Esophagus squamous epithelium (tissue), 5 donors: Measurements from ENCODE around the gene ZNF747. TPM values are rescaled to one million over a fixed set of nuclear protein-coding genes. Genes with fewer than 3 reads are reported as not detected.

Experiments used
- DNase-seq: peaks from one replicate; lab custom pipeline; 2025; lab: John Stamatoyannopoulos, UW
- H3K27ac ChIP-seq, 4 donors: fragments of 200-600 bp; sonication (generic); one replicate each; pipeline ENCODE4 v1.5.1; 2016 to 2019; ENCODE audit warnings: mild to moderate bottlenecking in 1 of 4
- H3K27me3 ChIP-seq, 4 donors: fragments of 200-600 bp; sonication (generic); 1 replicate in 3 of 4; 2 replicates in 1 of 4; pipeline versions ENCODE4 v1.5.1 to v1.6.0; 2017 to 2021; ENCODE audit warnings: antibody characterized with exemption in 1 of 4
- H3K36me3 ChIP-seq, 3 donors: fragments of 200-600 bp; sonication (generic); one replicate each; pipeline ENCODE4 v1.5.1; 2016 to 2019
- H3K4me1 ChIP-seq, 3 donors: fragments of 200-600 bp; sonication (generic); one replicate each; pipeline ENCODE4 v1.5.1; 2017 to 2019
- H3K4me3 ChIP-seq, 4 donors: fragments of 200-600 bp; sonication (generic); 1 replicate in 3 of 4; 2 replicates in 1 of 4; pipeline ENCODE4 v1.5.1; 2016 to 2019; ENCODE audit warnings: mild to moderate bottlenecking in 2 of 4, moderate library complexity in 1 of 4
- H3K9me3 ChIP-seq, 3 donors: fragments of 200-600 bp; sonication (generic); one replicate each; pipeline ENCODE4 v1.5.1; 2016 to 2019
- POLR2A ChIP-seq, 4 donors: fragments of 450-650 bp; IDR thresholded peaks; one replicate each; pipeline ENCODE4 v1.6.1; 2017; ENCODE audit warnings: antibody characterized with exemption in 4 of 4, mild to moderate bottlenecking in 4 of 4, moderate library complexity in 3 of 4
- WGBS, 2 donors: methylation state at CpG; one replicate each; pipeline ENCODE4 v1.1.5; 2018; 5-methylcytosine and 5-hydroxymethylcytosine counted together
- intact Hi-C: fragments of 100-400 bp; cut with DNase I; formaldehyde crosslinking; loops from one replicate; pipeline ENCODE4 v1.15.0; 2022
- total RNA-seq, 4 donors: library from RNA; depleted of rRNA; stranded (reverse); fragments of >200 nt; gene quantifications; one replicate each; pipeline ENCODE4 v1.1.0, GENCODE V29; 2016
- TF ChIP-seq, protein P1 (sequence below), 6 experiments: fragments of 450-650 bp in 4 of 6; fragments of 200-600 bp in 2 of 6; sonication (generic) in 2 of 6; IDR thresholded peaks; one replicate each; pipeline ENCODE4 v1.5.1; 2016 to 2019; ENCODE audit warnings: antibody characterized with exemption in 6 of 6, mild to moderate bottlenecking in 4 of 6, moderate library complexity in 4 of 6
- donor health status: DM: yes; HTN: yes; CAD: no.

ZNF747 gene
- 10 to 100 TPM in 1 of 4 donors, 1 to 10 TPM in 3; 7.2 to 12.4 (median 8.3) TPM for total RNA-seq

DNA sequence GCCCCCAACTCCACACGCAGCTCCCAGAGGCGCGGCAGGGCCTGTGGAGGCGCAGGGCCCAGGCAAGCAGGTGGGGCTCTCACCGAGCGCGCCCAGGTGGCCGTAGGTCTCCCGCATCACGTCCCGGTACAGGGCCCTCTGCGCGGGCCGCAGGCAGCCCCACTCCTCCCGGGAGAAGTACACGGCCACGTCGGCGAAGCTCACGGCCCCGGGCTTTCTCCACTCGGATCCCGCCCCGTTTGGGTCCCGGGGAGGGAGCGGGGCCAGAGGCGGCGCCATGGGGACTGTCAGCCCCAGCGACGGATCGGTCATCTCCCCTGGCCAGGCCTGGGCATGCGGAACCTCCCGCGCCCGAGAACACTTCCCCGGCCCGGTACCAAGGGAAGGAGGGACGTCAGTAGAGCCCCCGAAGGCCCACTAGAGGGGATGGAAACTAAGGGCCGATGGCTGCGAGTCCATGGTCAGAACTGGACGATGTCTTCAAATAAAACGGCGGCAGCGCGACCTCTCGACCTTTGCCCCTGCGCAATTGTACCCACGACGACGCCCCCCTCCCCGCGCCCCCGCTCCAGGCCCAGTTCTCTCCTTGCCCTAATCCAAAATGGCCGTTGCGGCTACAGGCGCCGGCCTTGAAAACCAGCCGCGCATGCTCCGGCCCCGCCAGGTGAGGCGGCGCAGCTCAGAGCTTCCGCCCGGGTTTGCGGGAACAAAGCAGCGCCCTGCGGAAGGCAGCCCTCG, at the start of gene ZNF747:
Gene ZNF747, minus strand, starts transcription at position 491 of the 738 bp plus-strand sequence. Its CDS starts 179 bp downstream, at position 312.
- Histone ChIP-seq H3K9me3 (no peaks in the 10 kb centered on the region), H3K4me1 (peaks cover 14 to 53% (median 21%) of the 10 kb centered on the region in 3 donors), H3K4me3 (peak within 1 kb of the TSS; percentile 62 to 88 (median 76)), H3K36me3 (peaks cover 8 to 27% (median 11%) of the 10 kb centered on the region in 3 donors), H3K27ac (peak within 1 kb of the TSS; percentile 94 to 98 (median 97)), H3K27me3 (no peaks in the 10 kb centered on the region)
- 0% methylated on average over 14 to 18 of the region's 70 CpGs for WGBS, 2 donors
- DNase-seq, result peak; percentile 37
- TF ChIP-seq POLR2A (IDR thresholded peaks at IDR 0.05), result peak in 3 of 4 donors; percentile 31 to 72 (median 55)
- TF ChIP-seq, protein P1, sequence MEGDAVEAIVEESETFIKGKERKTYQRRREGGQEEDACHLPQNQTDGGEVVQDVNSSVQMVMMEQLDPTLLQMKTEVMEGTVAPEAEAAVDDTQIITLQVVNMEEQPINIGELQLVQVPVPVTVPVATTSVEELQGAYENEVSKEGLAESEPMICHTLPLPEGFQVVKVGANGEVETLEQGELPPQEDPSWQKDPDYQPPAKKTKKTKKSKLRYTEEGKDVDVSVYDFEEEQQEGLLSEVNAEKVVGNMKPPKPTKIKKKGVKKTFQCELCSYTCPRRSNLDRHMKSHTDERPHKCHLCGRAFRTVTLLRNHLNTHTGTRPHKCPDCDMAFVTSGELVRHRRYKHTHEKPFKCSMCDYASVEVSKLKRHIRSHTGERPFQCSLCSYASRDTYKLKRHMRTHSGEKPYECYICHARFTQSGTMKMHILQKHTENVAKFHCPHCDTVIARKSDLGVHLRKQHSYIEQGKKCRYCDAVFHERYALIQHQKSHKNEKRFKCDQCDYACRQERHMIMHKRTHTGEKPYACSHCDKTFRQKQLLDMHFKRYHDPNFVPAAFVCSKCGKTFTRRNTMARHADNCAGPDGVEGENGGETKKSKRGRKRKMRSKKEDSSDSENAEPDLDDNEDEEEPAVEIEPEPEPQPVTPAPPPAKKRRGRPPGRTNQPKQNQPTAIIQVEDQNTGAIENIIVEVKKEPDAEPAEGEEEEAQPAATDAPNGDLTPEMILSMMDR (IDR thresholded peaks at IDR 0.05), result peak in 2 of 6 experiments; percentile 8 to 32
- intact Hi-C loops, result no loop called here

DNA sequence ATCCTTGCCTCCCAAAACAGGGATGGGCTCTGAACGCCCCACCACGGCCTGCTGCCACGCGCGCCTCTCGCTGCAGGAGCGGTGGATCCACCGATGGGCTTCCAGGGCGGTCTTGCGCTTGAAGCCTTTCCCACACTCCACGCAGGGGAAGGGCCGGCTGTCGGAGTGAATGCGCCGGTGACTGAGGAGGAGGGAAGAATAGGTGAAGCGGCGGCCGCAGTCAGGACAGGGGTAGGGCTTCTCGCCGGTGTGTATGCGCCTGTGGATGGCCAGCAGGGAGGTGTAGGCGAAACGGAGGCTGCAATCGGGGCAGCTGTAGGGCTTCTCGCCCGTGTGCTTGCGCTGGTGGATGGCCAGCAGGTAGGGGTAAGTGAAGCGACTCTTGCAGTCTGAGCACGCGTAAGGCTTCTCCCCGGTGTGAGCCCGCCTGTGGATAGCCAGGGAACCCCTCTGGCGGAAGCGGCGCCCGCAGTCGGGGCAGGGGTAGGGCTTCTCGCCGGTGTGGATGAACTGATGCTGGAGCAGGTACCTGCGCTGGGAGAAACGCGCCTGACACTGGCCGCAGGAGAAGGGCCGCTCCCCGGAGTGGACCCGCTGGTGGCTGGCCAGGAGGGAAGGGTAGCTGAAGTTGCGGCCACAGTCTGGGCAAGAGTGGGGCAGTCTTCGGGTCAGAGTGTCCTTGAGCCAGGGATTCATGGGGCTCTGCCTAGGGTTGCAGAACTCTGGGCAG, 48.1 kb upstream of the ZNF747 start:
- Histone ChIP-seq H3K36me3 (peaks cover 12 to 54% (median 13%) of the 10 kb centered on the region in 3 donors), H3K27me3 (no peaks in the 10 kb centered on the region), H3K4me3 (no peak overlapping the region), H3K4me1 (peaks cover 16 to 49% (median 19%) of the 10 kb centered on the region in 3 donors), H3K9me3 (no peaks in the 10 kb centered on the region), H3K27ac (no peak overlapping the region)
- TF ChIP-seq POLR2A (IDR thresholded peaks at IDR 0.05), result no peak
- TF ChIP-seq, protein P1 (IDR thresholded peaks at IDR 0.05), result no peak
- intact Hi-C loops, result loop anchor here (10.0 kb wide), 1 partner anchor 62 kb away; no protein-coding TSS in a partner anchor
- no peak for DNase-seq
- WGBS, 2 donors, result 92 to 96% methylated on average over 13 to 38 of the region's 48 CpGs

DNA sequence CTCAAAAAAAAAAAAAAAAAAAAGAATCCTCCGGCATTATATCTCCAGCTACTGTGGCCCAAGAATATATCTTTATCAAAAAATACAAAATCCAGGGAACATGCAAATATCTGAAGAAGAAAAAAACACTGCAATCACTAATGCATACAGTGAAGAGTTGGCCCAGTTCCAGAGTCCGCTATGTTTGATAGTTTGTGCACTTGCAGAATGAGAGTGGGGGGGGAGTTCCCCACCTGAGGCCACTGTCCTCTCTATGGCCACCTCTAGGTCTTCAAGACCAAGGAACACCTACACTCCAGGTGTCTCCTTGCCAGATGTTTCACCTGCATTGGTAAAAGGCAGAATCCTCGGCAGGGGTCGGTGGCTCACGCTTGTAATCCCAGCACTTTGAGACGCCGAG, 46.8 kb upstream of the ZNF747 start:
- 72 to 78% methylated on average over 2 to 6 of the region's 7 CpGs for WGBS, 2 donors
- no peak overlapping the region for H3K27ac ChIP-seq
- H3K4me3 ChIP-seq, result no peak overlapping the region
- H3K9me3 ChIP-seq, result no peaks in the 10 kb centered on the region
- DNase-seq, result no peak
- H3K36me3 ChIP-seq, result peaks cover 12 to 67% (median 13%) of the 10 kb centered on the region in 3 donors
- no peaks in the 10 kb centered on the region for H3K27me3 ChIP-seq
- H3K4me1 ChIP-seq, result peaks cover 13 to 44% (median 16%) of the 10 kb centered on the region in 3 donors
- intact Hi-C loops, result loop anchor here (10.0 kb wide), 1 partner anchor 63 kb away; no protein-coding TSS in a partner anchor
- no peak for TF ChIP-seq POLR2A (IDR thresholded peaks at IDR 0.05)
- TF ChIP-seq, protein P1 (IDR thresholded peaks at IDR 0.05), result no peak

DNA sequence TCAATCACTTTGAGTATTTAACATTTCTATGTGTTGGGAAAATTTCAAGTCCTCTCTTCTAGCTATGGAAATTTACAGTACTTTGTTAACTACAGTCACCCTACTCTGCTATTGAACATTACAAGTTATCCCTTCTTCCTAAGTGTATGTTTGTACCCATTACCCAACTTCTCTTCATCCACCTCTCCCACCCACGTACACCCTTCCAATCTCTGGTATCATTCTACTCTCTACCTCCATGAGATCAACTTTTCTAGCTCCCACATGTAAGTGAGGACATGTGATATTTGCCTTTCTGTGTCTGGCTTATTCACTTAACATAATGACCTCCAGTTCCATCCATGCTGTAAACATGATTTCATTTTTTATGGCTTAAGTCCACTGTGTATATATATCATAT, 40.0 kb upstream of the ZNF747 start:
- no peaks in the 10 kb centered on the region for H3K27me3 ChIP-seq

More for the DNA sequence above, 40.0 kb upstream of the ZNF747 start:
- Histone ChIP-seq H3K9me3 (no peaks in the 10 kb centered on the region), H3K27ac (no peak overlapping the region), H3K36me3 (peaks cover 0 to 39% (median 3%) of the 10 kb centered on the region in 3 donors), H3K4me1 (peaks cover 18 to 34% (median 21%) of the 10 kb centered on the region in 3 donors), H3K4me3 (no peak overlapping the region)
- intact Hi-C loops, result no loop called here
- no peak for DNase-seq
- no peak for TF ChIP-seq POLR2A (IDR thresholded peaks at IDR 0.05)
- TF ChIP-seq, protein P1 (IDR thresholded peaks at IDR 0.05), result no peak
- WGBS, 2 donors, result 77 to 92% methylated on average over 1 of the region's 1 CpG
